Endothelial cell (in vitro differentiated cells): ENCODE results near the gene EXOC3L1. TPM values are rescaled to one million over a fixed set of nuclear protein-coding genes. Genes with fewer than 3 reads are reported as not detected.

Source experiments
- DNase-seq: peaks from one replicate; pipeline ENCODE4 v3.0.0; 2021; ENCODE audit warnings: low spot score
- H3K27ac Mint-ChIP-seq: one replicate; pipeline ENCODE4 v1.8.0; 2021; ENCODE audit warnings: mixed read lengths, inconsistent platforms; ENCODE audit not compliant: unreplicated experiment
- H3K27me3 Mint-ChIP-seq: one replicate; pipeline ENCODE4 v1.8.0; 2021; ENCODE audit warnings: mild to moderate bottlenecking, moderate library complexity, mixed read lengths, inconsistent platforms; ENCODE audit not compliant: unreplicated experiment
- H3K36me3 Mint-ChIP-seq: one replicate; pipeline ENCODE4 v1.8.0; 2021; ENCODE audit warnings: mild to moderate bottlenecking, low read depth, mixed read lengths, inconsistent platforms; ENCODE audit not compliant: unreplicated experiment
- H3K4me1 Mint-ChIP-seq: one replicate; pipeline ENCODE4 v1.8.0; 2021; ENCODE audit warnings: mild to moderate bottlenecking, mixed read lengths, inconsistent platforms; ENCODE audit not compliant: unreplicated experiment
- H3K4me3 Mint-ChIP-seq: one replicate; pipeline ENCODE4 v1.8.0; 2021; ENCODE audit warnings: mild to moderate bottlenecking, mixed read lengths, inconsistent platforms; ENCODE audit not compliant: unreplicated experiment
- H3K9me3 Mint-ChIP-seq: one replicate; pipeline ENCODE4 v1.8.0; 2021; ENCODE audit warnings: mixed read lengths, inconsistent platforms; ENCODE audit not compliant: unreplicated experiment
- CTCF ChIP-seq: fragments of 200-600 bp; sonication (generic); IDR thresholded peaks from one replicate; pipeline ENCODE4 v1.5.0; 2021; ENCODE audit warnings: antibody characterized with exemption; ENCODE audit not compliant: unreplicated experiment
- total RNA-seq: library from RNA; stranded (reverse); fragmentation: NEBNext Ultra II Directional; extraction: Animal tissue kit (Norgen Biotek cat#: 25700); gene quantifications from one replicate; pipeline ENCODE4 v1.2.1, GENCODE V29; 2021; ENCODE audit not compliant: unreplicated experiment

The EXOC3L1 gene
- total RNA-seq, 1 donor from 2014 or later, result 150 TPM

- Mint-ChIP-seq H3K9me3 (no peaks in the 10 kb centered on the region), H3K4me1 (peaks cover 18% of the 10 kb centered on the region), H3K36me3 (peaks cover 11% of the 10 kb centered on the region), H3K4me3 (no peak overlapping the region), H3K27ac (no peak overlapping the region), H3K27me3 (peaks cover 20% of the 10 kb centered on the region)
- TF ChIP-seq CTCF, result no peak
- DNase-seq, result no peak
These were observed 17.5 kb upstream of the EXOC3L1 start for GRCh38 chr16:67207249-67208091.

- Mint-ChIP-seq H3K36me3 (peaks cover 11% of the 10 kb centered on the region), H3K4me3 (no peak overlapping the region), H3K9me3 (no peaks in the 10 kb centered on the region), H3K4me1 (peaks cover 17% of the 10 kb centered on the region), H3K27ac (peak overlapping the region; percentile 9), H3K27me3 (peaks cover 20% of the 10 kb centered on the region)
- DNase-seq, result no peak
- no peak for TF ChIP-seq CTCF
These were observed 16.9 kb upstream of the EXOC3L1 start for GRCh38 chr16:67206838-67207248.

- Mint-ChIP-seq H3K4me3 (peak overlapping the region; percentile 64), H3K27me3 (peaks cover 17% of the 10 kb centered on the region), H3K9me3 (no peaks in the 10 kb centered on the region), H3K36me3 (peaks cover 11% of the 10 kb centered on the region), H3K27ac (peak overlapping the region; percentile 80), H3K4me1 (peaks cover 12% of the 10 kb centered on the region)
- TF ChIP-seq CTCF, result no peak
- no peak for DNase-seq
These were observed 16.3 kb upstream of the EXOC3L1 start for GRCh38 chr16:67206129-67206837.

GRCh38 chr16:67204076-67204475, 14.1 kb upstream of the EXOC3L1 start:
- DNase-seq, result no peak
- no peak overlapping the region for H3K4me3 Mint-ChIP-seq
- H3K4me1 Mint-ChIP-seq, result peaks cover 10% of the 10 kb centered on the region
- peaks cover 18% of the 10 kb centered on the region for H3K27me3 Mint-ChIP-seq
- H3K9me3 Mint-ChIP-seq, result no peaks in the 10 kb centered on the region
- TF ChIP-seq CTCF, result no peak
- H3K36me3 Mint-ChIP-seq, result peaks cover 7% of the 10 kb centered on the region
- H3K27ac Mint-ChIP-seq, result no peak overlapping the region
